ENCODE measurements around the gene LDB2.

DNA sequence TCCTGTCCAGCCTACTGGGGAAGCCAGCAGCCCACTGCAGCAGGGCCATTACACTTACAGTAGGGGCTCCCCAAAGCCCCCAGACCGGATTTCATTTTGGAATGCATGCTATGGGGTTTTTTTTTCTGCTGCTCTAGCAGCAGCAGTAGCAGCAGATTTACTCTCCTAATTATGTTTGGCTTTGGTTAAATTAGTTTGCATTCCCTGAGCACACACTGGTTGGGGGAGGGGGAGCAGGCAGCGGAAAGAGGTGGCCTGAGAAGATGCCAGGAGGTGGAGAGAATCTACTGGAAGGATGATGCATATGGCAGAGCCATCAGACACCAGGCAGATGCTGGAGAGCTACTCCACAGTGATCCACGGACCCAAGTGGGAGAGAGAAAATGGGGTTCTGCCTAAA is 109.6 kb downstream of the LDB2 start:
- TF ChIP-seq, protein P1, sequence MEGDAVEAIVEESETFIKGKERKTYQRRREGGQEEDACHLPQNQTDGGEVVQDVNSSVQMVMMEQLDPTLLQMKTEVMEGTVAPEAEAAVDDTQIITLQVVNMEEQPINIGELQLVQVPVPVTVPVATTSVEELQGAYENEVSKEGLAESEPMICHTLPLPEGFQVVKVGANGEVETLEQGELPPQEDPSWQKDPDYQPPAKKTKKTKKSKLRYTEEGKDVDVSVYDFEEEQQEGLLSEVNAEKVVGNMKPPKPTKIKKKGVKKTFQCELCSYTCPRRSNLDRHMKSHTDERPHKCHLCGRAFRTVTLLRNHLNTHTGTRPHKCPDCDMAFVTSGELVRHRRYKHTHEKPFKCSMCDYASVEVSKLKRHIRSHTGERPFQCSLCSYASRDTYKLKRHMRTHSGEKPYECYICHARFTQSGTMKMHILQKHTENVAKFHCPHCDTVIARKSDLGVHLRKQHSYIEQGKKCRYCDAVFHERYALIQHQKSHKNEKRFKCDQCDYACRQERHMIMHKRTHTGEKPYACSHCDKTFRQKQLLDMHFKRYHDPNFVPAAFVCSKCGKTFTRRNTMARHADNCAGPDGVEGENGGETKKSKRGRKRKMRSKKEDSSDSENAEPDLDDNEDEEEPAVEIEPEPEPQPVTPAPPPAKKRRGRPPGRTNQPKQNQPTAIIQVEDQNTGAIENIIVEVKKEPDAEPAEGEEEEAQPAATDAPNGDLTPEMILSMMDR (IDR thresholded peaks at IDR 0.05; ENCODE audit: low read length), result no peak
- no peak for TF ChIP-seq EZH2 (optimal IDR thresholded peaks at IDR 0.05; ENCODE audit: low read depth, low read length)

Data from MM.1S (cell line).